Calu3 (cell line): ENCODE measurements around the gene CDC73. TPM values are rescaled to one million over a fixed set of nuclear protein-coding genes. Genes with fewer than 3 reads are reported as not detected.
"Not testable (repeated sequence)": the region's sequence is repeated elsewhere in the genome, so short reads cannot be mapped to it uniquely, and the experiment has no call there.

Experiments used
- BruUV-seq: library from RNA; stranded (reverse); fragments of 400-500 nt; replicated peaks from 2 replicates; lab custom pipeline; 2021; lab: Mats Ljungman, UMichigan
- CTCF ChIA-PET: fragments of 300-600 bp; sonication (Branson Sonifier 250); formaldehyde crosslinking; loops from one replicate; lab custom pipeline; 2022; ENCODE audit warnings: antibody characterized with exemption; lab: Charles Lee
- DNase-seq: peaks from one replicate; pipeline ENCODE4 v3.0.0; 2022
- H3K27ac Mint-ChIP-seq: one replicate; pipeline ENCODE4 v1.8.0; 2022; ENCODE audit warnings: mixed read lengths; ENCODE audit not compliant: unreplicated experiment
- H3K27me3 Mint-ChIP-seq: one replicate; pipeline ENCODE4 v1.8.0; 2022; ENCODE audit warnings: mixed read lengths; ENCODE audit not compliant: unreplicated experiment
- H3K36me3 Mint-ChIP-seq: one replicate; pipeline ENCODE4 v1.8.0; 2022; ENCODE audit warnings: mild to moderate bottlenecking, moderate library complexity, mixed read lengths; ENCODE audit not compliant: insufficient read depth, unreplicated experiment
- H3K4me1 Mint-ChIP-seq: one replicate; pipeline ENCODE4 v1.8.0; 2022; ENCODE audit warnings: mild to moderate bottlenecking, low read depth, mixed read lengths; ENCODE audit not compliant: unreplicated experiment
- H3K4me3 Mint-ChIP-seq: one replicate; pipeline ENCODE4 v1.8.0; 2022; ENCODE audit warnings: mild to moderate bottlenecking, low read depth, moderate library complexity, mixed read lengths; ENCODE audit not compliant: unreplicated experiment
- H3K9me3 Mint-ChIP-seq: one replicate; pipeline ENCODE4 v1.8.0; 2022; ENCODE audit warnings: low read depth, mixed read lengths; ENCODE audit not compliant: unreplicated experiment
- intact Hi-C: fragments of 100-400 bp; cut with micrococcal nuclease; formaldehyde crosslinking; loops from one replicate; pipeline ENCODE4 v1.10.0; 2022; ENCODE audit not compliant: unreplicated experiment
- total RNA-seq: library from RNA; stranded (reverse); gene quantifications from 2 replicates; pipeline ENCODE4 v1.2.3, GENCODE V29; 2022
- TF ChIP-seq, protein P1 (sequence below): fragments of 200-600 bp; IDR thresholded peaks from one replicate; pipeline ENCODE4 v1.8.0; 2022; ENCODE audit warnings: antibody characterized with exemption; ENCODE audit not compliant: unreplicated experiment

Gene CDC73
- total RNA-seq, 1 experiment from 2014 or later = 75.2 TPM

DNA sequence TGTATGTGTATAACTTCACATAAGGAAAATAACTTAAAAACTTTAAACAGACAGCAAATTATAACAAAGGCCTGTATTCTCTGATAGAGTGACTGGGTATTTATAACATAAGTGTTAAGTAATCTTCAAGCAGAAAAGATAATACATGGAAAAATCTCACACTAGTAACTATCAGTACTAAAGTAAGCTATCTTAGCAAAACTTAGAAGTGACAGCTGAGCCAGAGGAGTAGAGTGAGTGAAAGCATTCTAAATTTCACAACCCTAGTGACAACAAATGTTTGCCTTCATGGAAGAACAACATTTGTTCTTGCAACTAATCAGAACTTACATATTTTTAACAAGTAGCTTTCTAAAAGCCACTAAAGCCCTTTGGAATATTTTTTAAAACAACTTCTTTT is 139.1 kb downstream of the CDC73 start:
- no peaks in the 10 kb centered on the region for H3K27me3 Mint-ChIP-seq
- no peak overlapping the region for H3K4me3 Mint-ChIP-seq
- intact Hi-C loops = no loop called here
- H3K27ac Mint-ChIP-seq = no peak overlapping the region
- BruUV-seq = no TSS peak
- CTCF ChIA-PET = interaction anchor here (0.7 kb wide), 1 partner anchor 110 kb away, joined by 3 read pairs; no protein-coding TSS in a partner anchor
- no peak for DNase-seq
- H3K9me3 Mint-ChIP-seq = no peaks in the 10 kb centered on the region
- TF ChIP-seq, protein P1, sequence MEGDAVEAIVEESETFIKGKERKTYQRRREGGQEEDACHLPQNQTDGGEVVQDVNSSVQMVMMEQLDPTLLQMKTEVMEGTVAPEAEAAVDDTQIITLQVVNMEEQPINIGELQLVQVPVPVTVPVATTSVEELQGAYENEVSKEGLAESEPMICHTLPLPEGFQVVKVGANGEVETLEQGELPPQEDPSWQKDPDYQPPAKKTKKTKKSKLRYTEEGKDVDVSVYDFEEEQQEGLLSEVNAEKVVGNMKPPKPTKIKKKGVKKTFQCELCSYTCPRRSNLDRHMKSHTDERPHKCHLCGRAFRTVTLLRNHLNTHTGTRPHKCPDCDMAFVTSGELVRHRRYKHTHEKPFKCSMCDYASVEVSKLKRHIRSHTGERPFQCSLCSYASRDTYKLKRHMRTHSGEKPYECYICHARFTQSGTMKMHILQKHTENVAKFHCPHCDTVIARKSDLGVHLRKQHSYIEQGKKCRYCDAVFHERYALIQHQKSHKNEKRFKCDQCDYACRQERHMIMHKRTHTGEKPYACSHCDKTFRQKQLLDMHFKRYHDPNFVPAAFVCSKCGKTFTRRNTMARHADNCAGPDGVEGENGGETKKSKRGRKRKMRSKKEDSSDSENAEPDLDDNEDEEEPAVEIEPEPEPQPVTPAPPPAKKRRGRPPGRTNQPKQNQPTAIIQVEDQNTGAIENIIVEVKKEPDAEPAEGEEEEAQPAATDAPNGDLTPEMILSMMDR = no peak
- H3K36me3 Mint-ChIP-seq = no peaks in the 10 kb centered on the region
- no peaks in the 10 kb centered on the region for H3K4me1 Mint-ChIP-seq

DNA sequence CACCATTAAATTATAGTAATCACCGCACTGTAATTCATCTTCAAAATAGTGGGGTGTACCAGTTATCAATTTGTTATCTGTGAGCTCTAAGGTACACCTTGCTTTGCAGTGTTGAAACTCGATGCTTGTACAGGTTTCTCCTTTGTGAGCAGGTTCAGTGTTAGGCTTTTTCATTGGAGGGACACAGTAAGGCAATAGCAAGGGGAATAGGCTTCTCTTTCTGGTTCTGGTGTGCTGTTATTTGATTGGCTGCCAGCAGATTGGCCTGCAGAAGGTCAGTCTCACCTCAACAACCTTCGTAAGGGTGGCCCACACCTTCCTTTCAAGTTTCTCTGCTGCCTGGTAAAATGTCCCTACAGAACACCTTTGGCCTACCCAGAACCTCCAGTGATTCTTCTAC is 140.8 kb downstream of the CDC73 start:
- CTCF ChIA-PET = no interaction called here
- Mint-ChIP-seq H3K27ac (no peak overlapping the region), H3K4me3 (no peak overlapping the region)

GRCh38 chr1:193264313-193265065 is 142.7 kb downstream of the CDC73 start:
- Mint-ChIP-seq H3K9me3 (no peaks in the 10 kb centered on the region), H3K36me3 (no peaks in the 10 kb centered on the region), H3K27ac (no peak overlapping the region), H3K27me3 (no peaks in the 10 kb centered on the region), H3K4me1 (no peaks in the 10 kb centered on the region), H3K4me3 (no peak overlapping the region)
- intact Hi-C loops = no loop called here
- BruUV-seq = no TSS peak
- TF ChIP-seq, protein P1 = no peak
- no peak for DNase-seq
- CTCF ChIA-PET = interaction anchor here (0.7 kb wide), 2 partner anchors 31 to 776 kb away, joined by 4 read pairs; no protein-coding TSS in a partner anchor

More for the DNA sequence above, 140.8 kb downstream of the CDC73 start:
- no peak for DNase-seq
- intact Hi-C loops = no loop called here
- Mint-ChIP-seq H3K36me3 (no peaks in the 10 kb centered on the region), H3K27me3 (no peaks in the 10 kb centered on the region), H3K9me3 (no peaks in the 10 kb centered on the region), H3K4me1 (no peaks in the 10 kb centered on the region)
- TF ChIP-seq, protein P1 = no peak
- no TSS peak for BruUV-seq

DNA sequence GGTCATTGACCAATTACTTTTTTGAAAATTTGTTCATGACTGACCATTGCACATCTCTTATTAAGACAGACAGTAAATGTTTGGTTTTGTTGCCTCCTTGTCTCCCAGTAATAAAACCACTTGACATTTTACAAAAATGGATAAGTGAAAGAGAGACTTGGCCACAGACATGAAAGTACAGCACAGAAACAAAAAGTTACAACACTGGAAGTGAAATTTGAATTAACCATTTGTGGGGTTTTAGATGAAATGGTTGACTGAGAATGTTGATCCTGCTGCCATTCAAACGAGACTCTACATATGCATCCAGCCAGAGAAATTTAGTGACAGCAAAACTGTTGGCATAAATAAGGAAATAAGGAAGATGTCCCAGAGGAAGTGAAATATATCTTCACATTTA is 143.9 kb downstream of the CDC73 start:
- CTCF ChIA-PET = interaction anchor here (0.5 kb wide), 1 partner anchor 361 kb away, joined by 3 read pairs; no protein-coding TSS in a partner anchor
- H3K27ac Mint-ChIP-seq = no peak overlapping the region
- no TSS peak for BruUV-seq

DNA sequence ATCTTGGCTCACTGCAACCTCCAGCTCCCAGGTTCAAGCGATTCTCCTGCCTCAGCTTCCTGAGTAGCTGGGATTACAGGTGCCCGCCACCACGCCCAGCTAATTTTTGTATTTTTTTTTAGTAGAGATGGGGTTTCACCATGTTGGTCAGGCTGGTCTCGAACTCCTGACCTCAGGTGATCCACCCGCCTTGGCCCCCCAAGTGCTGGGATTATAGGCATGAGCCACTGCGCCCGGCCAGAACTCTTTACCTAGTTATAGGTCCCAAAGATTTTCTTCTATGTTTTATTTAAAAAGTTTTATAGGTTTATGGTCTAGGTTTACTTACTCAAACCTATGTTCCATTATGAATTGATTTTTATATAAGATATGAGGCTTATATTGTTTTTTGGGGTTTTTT is 145.0 kb downstream of the CDC73 start:
- H3K27me3 Mint-ChIP-seq, H3K4me3 Mint-ChIP-seq, DNase-seq, BruUV-seq, H3K4me1 Mint-ChIP-seq, H3K27ac Mint-ChIP-seq, H3K9me3 Mint-ChIP-seq, intact Hi-C loops, H3K36me3 Mint-ChIP-seq: not testable (repeated sequence)
- CTCF ChIA-PET = interaction anchor here (0.6 kb wide), 1 partner anchor 618 kb away, joined by 5 read pairs; no protein-coding TSS in a partner anchor

More for the DNA sequence above, 143.9 kb downstream of the CDC73 start:
- DNase-seq = no peak
- Mint-ChIP-seq H3K27me3 (no peaks in the 10 kb centered on the region), H3K4me3 (no peak overlapping the region), H3K36me3 (no peaks in the 10 kb centered on the region), H3K4me1 (no peaks in the 10 kb centered on the region), H3K9me3 (no peaks in the 10 kb centered on the region)
- intact Hi-C loops = no loop called here
- TF ChIP-seq, protein P1 = no peak
